Daoy (cell line): ENCODE data around the gene ENTREP1. TPM values are rescaled to one million over a fixed set of nuclear protein-coding genes. Genes with fewer than 3 reads are reported as not detected.

Source experiments
- DNase-seq: peaks from one replicate; pipeline ENCODE4 v3.0.0-alpha.2; 2015; ENCODE audit warnings: low read depth
- total RNA-seq: library from RNA; depleted of rRNA; stranded (reverse); fragments of >200 nt; shearing (Covaris generic); gene quantifications from 2 replicates; pipeline ENCODE4 v1.2.3, GENCODE V29; 2014

Gene ENTREP1
- total RNA-seq, 1 experiment from 2014 or later = 0.74 TPM

DNA sequence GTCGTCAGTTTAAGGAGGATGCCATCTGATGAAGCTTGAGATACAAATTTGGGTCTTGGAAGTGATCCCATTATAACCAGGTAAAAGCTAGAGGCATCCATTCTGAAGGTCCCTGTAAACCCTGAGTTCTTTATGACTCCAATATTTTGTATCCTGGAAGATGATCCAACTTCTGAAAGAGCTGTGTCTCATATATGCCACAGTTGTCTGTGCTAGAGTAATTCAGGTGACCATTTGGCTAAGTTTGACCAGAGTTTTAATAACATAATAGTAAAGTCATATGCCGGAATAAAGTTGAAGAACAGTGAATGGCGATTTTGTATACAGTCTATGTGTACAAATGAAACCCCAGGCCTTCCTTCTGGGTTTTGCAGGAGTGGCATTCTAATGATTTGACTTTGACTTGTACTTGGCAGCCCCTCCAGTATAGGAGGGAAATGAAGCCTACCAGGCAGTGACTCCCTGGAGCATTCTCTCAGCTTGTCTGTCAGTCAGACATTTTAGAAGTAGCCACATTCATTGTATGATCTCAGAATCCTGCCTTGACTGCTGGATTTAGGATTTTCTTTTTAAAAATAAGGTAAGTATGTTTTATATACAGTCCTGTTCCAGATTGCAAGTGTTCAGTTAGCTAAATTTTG, 39.6 kb downstream of the ENTREP1 start:
- no peak for DNase-seq

- DNase-seq = peak; percentile 59
Measured at GRCh38 chr9:69370430-69370829, 45.4 kb downstream of the ENTREP1 start.

- no peak for DNase-seq
Measured at GRCh38 chr9:69371001-69371400, 46.0 kb downstream of the ENTREP1 start.

DNA sequence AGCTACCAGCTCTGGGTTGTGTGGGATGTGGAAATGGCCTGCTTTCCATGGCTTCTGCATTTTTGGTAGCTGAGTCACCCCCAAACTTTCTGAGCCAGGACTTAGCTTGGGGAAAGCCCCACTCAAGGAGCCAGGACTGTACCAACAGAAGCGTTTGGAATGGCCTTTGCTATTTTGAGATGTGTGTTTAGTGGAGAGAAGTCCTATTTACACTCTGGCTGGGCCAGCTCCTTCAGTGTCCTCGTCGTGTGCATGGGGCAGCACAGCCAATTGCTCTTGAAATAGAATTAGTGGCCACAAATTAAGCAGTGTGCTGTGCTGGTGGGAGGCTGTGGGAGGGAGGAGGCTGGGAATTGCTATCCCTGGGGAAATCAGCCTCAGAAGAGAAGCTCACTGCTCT, 51.6 kb downstream of the ENTREP1 start:
- DNase-seq = peak; percentile 94

DNA sequence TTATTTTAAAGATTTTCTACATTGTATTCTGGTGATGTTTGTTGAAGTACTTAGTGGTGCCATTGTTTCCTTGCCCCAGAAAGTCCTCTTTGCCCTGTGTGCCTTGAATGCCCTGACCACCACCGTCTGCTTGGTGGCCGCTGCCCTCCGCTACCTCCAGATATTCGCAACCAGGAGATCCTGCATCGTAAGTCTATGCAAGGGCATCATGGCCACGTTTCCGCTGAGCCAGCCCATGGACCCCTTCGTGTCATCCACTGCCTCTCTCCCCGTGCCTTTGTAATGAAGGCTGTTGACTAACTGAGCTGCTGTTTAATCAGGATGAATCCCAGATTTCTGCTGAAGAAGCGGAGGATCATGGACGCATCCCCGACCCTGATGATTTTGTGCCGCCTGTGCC, 52.3 kb downstream of the ENTREP1 start:
- no peak for DNase-seq

- DNase-seq = no peak
Measured at GRCh38 chr9:69377981-69378380, 53.0 kb downstream of the ENTREP1 start.

DNA sequence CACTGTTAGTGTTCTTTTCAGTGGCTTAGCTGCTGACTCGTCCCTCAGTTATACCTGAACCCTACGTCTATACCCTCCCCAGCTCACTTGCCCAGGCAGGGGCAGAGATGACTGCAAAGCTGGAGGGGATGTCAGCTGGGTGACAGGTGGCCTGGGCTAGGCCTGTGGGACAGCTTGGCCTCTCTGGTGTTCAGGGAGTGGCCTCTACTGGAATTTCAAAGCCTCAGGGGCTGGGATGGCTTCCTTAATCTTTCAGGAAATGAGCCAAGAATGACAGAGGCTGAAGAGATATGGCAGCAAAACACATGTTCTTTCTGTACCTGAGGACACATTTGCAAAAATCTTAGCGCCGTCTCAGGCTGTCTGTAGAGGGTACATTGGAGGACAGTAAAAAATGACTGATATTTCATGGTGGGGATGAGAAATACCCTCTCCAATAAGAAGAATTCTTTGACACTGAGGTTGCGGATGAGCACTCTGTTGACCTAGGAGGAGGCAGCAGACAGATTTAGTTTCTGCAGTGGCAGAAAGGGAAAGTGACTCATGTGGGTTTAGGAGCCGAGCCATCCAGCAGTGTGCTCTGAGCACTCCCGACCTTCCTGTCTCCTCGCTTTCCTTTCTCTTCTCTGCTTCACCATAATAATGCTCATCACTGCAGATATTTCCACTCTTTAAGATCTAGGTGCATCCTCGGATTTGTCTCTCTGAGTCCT, 54.4 kb downstream of the ENTREP1 start:
- peak; percentile 91 for DNase-seq

- peak; percentile 17 for DNase-seq
Measured at GRCh38 chr9:69380301-69380700, 55.3 kb downstream of the ENTREP1 start.

GRCh38 chr9:69380811-69381210, 55.8 kb downstream of the ENTREP1 start:
- DNase-seq = peak; percentile 46

DNA sequence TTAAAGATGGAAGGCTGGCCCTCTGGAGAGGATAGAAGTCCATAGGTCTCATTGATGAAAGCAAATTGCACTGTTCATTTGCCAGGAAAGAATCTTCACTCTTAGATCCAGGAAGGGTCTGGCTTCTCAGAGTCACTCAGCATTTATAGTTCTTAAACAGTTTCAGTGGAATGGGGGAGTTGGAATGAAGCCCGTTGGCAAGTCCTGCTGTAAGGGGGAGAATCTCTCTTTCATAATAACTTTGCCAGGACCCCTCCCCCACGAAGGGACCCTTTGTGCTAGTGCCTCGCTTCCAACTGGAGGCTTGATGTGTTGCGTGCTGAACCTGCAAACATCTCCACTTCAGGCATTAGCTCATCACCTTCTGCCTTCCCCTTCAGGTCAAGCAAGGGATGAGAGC, 57.1 kb downstream of the ENTREP1 start:
- no peak for DNase-seq

GRCh38 chr9:69385581-69386033, 60.6 kb downstream of the ENTREP1 start:
- DNase-seq = no peak

DNA sequence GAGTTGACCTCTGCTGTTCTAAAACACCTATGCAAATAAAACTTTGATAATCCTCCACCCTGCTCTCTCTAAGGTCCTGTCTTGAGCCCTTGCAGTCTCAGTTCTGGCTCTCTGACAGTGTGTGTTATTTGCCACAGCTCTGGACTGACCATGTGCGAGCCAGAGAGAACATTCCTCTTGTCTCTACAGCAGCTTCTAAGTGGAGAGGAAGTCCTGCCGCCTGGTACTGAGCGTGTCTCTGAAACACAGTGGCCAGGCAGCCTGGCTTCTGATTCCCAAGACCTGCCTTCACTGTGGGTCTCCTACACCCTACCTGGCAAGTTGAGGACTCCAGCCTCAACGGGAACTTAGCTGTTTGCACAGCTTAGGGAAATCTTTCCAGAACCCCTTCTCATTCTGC, 61.6 kb downstream of the ENTREP1 start:
- DNase-seq = no peak

GRCh38 chr9:69388596-69388995, 63.6 kb downstream of the ENTREP1 start:
- no peak for DNase-seq

- no peak for DNase-seq
Measured at GRCh38 chr9:69389437-69389995, 64.5 kb downstream of the ENTREP1 start.

DNA sequence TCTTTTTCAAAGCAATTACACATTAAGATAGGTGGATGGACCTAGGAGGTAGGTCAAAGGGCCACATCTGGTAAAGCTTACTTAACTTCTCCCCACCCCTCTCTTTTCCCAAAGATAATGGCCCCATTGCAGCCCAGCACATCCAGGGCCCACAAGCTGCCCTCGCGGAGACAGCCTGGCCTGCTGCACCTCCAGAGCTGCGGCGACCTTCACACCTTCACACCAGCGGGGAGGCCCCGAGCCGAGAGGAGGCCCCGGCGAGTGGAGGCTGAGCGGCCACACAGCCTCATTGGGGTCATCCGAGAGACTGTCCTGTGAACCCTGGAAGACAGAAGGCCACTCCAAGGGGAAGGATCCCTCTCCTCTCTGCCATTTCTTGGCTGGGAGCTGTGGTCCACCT, 66.5 kb downstream of the ENTREP1 start:
- no peak for DNase-seq

GRCh38 chr9:69391946-69392345, 66.9 kb downstream of the ENTREP1 start:
- no peak for DNase-seq

DNA sequence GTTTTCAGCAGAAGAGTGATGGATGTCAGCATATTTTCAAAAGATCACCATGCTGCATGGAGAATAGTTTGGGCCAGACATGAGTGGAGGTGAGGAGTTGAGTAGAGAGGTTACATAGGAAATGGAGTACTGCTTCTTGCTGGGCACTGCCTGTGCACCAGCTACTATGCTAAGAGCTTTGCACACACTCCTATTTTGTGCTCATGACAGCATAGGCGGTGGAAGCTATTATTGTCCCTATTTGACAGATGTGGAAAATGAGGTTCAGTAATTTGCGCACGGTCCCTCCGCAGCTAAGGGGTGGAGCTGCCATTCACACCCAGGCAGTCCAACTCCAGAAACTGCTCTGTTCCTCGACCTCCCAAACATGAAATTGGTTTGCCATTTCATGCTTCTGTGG, 67.8 kb downstream of the ENTREP1 start:
- DNase-seq = no peak

- DNase-seq = no peak
Measured at GRCh38 chr9:69393425-69393824, 68.4 kb downstream of the ENTREP1 start.

DNA sequence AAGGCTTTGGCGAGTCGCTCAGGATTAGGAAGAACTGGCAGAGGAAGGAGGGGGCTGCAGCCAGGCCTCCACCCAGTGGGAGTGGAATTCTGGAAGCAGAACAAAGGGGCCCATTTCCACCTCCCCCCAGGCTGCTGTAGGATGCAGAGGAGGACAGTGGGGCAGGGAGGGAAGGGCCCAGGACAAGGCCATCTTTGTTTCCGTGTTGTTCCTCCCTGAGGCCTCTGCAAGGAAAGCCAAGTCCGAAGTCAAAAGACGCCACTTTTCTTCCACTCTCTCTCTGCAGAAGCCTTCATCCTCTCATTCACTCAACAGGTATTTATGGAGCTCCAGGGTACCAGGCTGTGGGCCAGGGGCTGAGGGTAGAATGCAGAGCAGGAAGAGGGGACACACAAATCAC, 70.7 kb downstream of the ENTREP1 start:
- no peak for DNase-seq

- no peak for DNase-seq
Measured at GRCh38 chr9:69396759-69397158, 71.7 kb downstream of the ENTREP1 start.

- DNase-seq = no peak
Measured at GRCh38 chr9:69397384-69398214, 72.6 kb downstream of the ENTREP1 start.

GRCh38 chr9:69400470-69400869, 75.5 kb downstream of the ENTREP1 start:
- DNase-seq = no peak
